Hepatocyte (in vitro differentiated cells): Measurements from ENCODE around the gene EDEM3. TPM values are rescaled to one million over a fixed set of nuclear protein-coding genes. Genes with fewer than 3 reads are reported as not detected.
"Not testable (repeated sequence)": the region's sequence is repeated elsewhere in the genome, so short reads cannot be mapped to it uniquely, and the experiment has no call there.

Experiments
- DNase-seq: peaks from one replicate; pipeline ENCODE4 v3.0.0-alpha.2; 2016; ENCODE audit warnings: low spot score
- H2AFZ ChIP-seq: fragments of 200-600 bp; sonication (generic); 2 replicates; pipeline ENCODE4 v1.6.0; 2016; ENCODE audit warnings: antibody characterized with exemption, mild to moderate bottlenecking
- H3K27ac ChIP-seq: fragments of 200-600 bp; sonication (generic); 2 replicates; pipeline ENCODE4 v1.5.1; 2016; ENCODE audit warnings: mild to moderate bottlenecking
- H3K27me3 ChIP-seq: fragments of 200-600 bp; sonication (generic); 2 replicates; pipeline ENCODE4 v1.6.1; 2016
- H3K36me3 ChIP-seq: fragments of 200-600 bp; sonication (generic); replicated peaks from 2 replicates; pipeline ENCODE4 v1.5.1; 2016; ENCODE audit warnings: low read depth; ENCODE audit not compliant: insufficient read depth
- H3K4me1 ChIP-seq: fragments of 200-600 bp; sonication (generic); 2 replicates; pipeline ENCODE4 v1.5.1; 2016; ENCODE audit warnings: mild to moderate bottlenecking, moderate library complexity; ENCODE audit not compliant: insufficient read depth
- H3K4me2 ChIP-seq: fragments of 200-600 bp; sonication (generic); 2 replicates; pipeline ENCODE4 v1.6.0; 2016
- H3K4me3 ChIP-seq: fragments of 200-600 bp; sonication (generic); 2 replicates; pipeline ENCODE4 v1.5.1; 2016; ENCODE audit warnings: mild to moderate bottlenecking
- H3K79me2 ChIP-seq: fragments of 200-600 bp; sonication (generic); 2 replicates; pipeline ENCODE4 v1.6.0; 2017; ENCODE audit warnings: mild to moderate bottlenecking
- H3K9me2 ChIP-seq: fragments of 200-600 bp; sonication (generic); replicated peaks from 2 replicates; pipeline ENCODE4 v1.6.0; 2017; ENCODE audit warnings: mild to moderate bottlenecking; ENCODE audit not compliant: insufficient read depth
- H3K9me3 ChIP-seq: fragments of 200-600 bp; sonication (generic); 2 replicates; pipeline ENCODE4 v1.5.1; 2016; ENCODE audit warnings: low read depth, mild to moderate bottlenecking
- H4K20me1 ChIP-seq: fragments of 200-600 bp; sonication (generic); 2 replicates; pipeline ENCODE4 v1.6.0; 2016; ENCODE audit warnings: mild to moderate bottlenecking; ENCODE audit not compliant: insufficient read depth, poor library complexity, severe bottlenecking
- CTCF ChIP-seq: fragments of 200-600 bp; sonication (generic); IDR thresholded peaks from 2 replicates; pipeline ENCODE4 v1.5.1; 2016; ENCODE audit warnings: antibody characterized with exemption, mild to moderate bottlenecking; ENCODE audit not compliant: poor library complexity
- EZH2 ChIP-seq: fragments of 200-600 bp; sonication (generic); IDR thresholded peaks from 2 replicates; pipeline ENCODE4 v1.6.1; 2016; ENCODE audit warnings: antibody characterized with exemption, mild to moderate bottlenecking, borderline replicate concordance
- EZH2phosphoT487 ChIP-seq: fragments of 200-600 bp; sonication (generic); IDR thresholded peaks from one replicate; pipeline ENCODE4 v1.6.1; 2018; ENCODE audit warnings: antibody characterized with exemption, mild to moderate bottlenecking, low read depth, moderate library complexity; ENCODE audit not compliant: unreplicated experiment, severe bottlenecking
- WGBS: methylation state at CpG from one replicate; pipeline ENCODE4 v1.1.6; 2016; ENCODE audit warnings: low lambda C conversion rate; ENCODE audit errors: missing lambda C conversion rate; 5-methylcytosine and 5-hydroxymethylcytosine counted together
- polyA plus RNA-seq: library from polyadenylated mRNA; unstranded; fragments of >200 nt; fragmentation: Nextera tagmentation; extraction: Ambion mirVana; gene quantifications from 2 replicates; pipeline ENCODE4 v1.2.1, GENCODE V29; 2016
- total RNA-seq: library from RNA; depleted of rRNA; stranded (reverse); fragments of >200 nt; gene quantifications from 2 replicates; pipeline ENCODE4 v1.2.3, GENCODE V29; 2014

Gene EDEM3
- total and polyA plus RNA-seq, 2 experiments from 2014 or later: 14.9 to 54.1 TPM

GRCh38 chr1:184767591-184767990 lies 12.9 kb upstream of the EDEM3 start:
- no peak for DNase-seq
- no peaks in the 10 kb centered on the region for H3K79me2 ChIP-seq
- H3K9me3 ChIP-seq: no peaks in the 10 kb centered on the region
- H3K9me2 ChIP-seq: no peaks in the 10 kb centered on the region
- TF ChIP-seq EZH2phosphoT487 (no peak), EZH2 (no peak), CTCF (no peak)
- H2AFZ ChIP-seq: no peak overlapping the region
- 95% methylated on average over 5 of the region's 5 CpGs for WGBS
- H4K20me1 ChIP-seq: no peaks in the 10 kb centered on the region
- no peaks in the 10 kb centered on the region for H3K27me3 ChIP-seq
- H3K4me1 ChIP-seq: no peaks in the 10 kb centered on the region
- H3K27ac ChIP-seq: no peak overlapping the region
- H3K36me3 ChIP-seq: no peaks in the 10 kb centered on the region
- H3K4me2 ChIP-seq: no peak overlapping the region
- no peak overlapping the region for H3K4me3 ChIP-seq

GRCh38 chr1:184764483-184764882 lies 9.8 kb upstream of the EDEM3 start:
- H3K4me1 ChIP-seq: peaks cover 1% of the 10 kb centered on the region
- no peaks in the 10 kb centered on the region for H3K27me3 ChIP-seq
- 95% methylated on average over 1 of the region's 1 CpG for WGBS
- H3K4me2 ChIP-seq: no peak overlapping the region
- H3K4me3 ChIP-seq: no peak overlapping the region
- DNase-seq: no peak
- no peaks in the 10 kb centered on the region for H3K79me2 ChIP-seq
- H3K36me3 ChIP-seq: no peaks in the 10 kb centered on the region
- no peaks in the 10 kb centered on the region for H3K9me3 ChIP-seq
- H3K9me2 ChIP-seq: no peaks in the 10 kb centered on the region
- no peak overlapping the region for H2AFZ ChIP-seq
- TF ChIP-seq EZH2 (no peak), CTCF (no peak), EZH2phosphoT487 (no peak)
- H3K27ac ChIP-seq: no peak overlapping the region
- no peaks in the 10 kb centered on the region for H4K20me1 ChIP-seq

- H3K4me2 ChIP-seq, H3K79me2 ChIP-seq, H3K27me3 ChIP-seq, H3K4me3 ChIP-seq, H4K20me1 ChIP-seq, H3K36me3 ChIP-seq, H3K9me2 ChIP-seq, DNase-seq, H2AFZ ChIP-seq, H3K4me1 ChIP-seq, H3K9me3 ChIP-seq, H3K27ac ChIP-seq: not testable (repeated sequence)
- WGBS: 95% methylated on average over 3 of the region's 3 CpGs
Measured at GRCh38 chr1:184763520-184763919, 8.9 kb upstream of the EDEM3 start.

GRCh38 chr1:184761969-184762485 lies 7.4 kb upstream of the EDEM3 start:
- DNase-seq: no peak
- no peaks in the 10 kb centered on the region for H3K27me3 ChIP-seq
- no peak overlapping the region for H3K4me3 ChIP-seq
- no peaks in the 10 kb centered on the region for H4K20me1 ChIP-seq
- TF ChIP-seq EZH2phosphoT487 (no peak), EZH2 (no peak), CTCF (no peak)
- no peak overlapping the region for H2AFZ ChIP-seq
- H3K79me2 ChIP-seq: no peaks in the 10 kb centered on the region
- peaks cover 4% of the 10 kb centered on the region for H3K4me1 ChIP-seq
- no peaks in the 10 kb centered on the region for H3K36me3 ChIP-seq
- H3K9me2 ChIP-seq: no peaks in the 10 kb centered on the region
- no peak overlapping the region for H3K4me2 ChIP-seq
- H3K27ac ChIP-seq: no peak overlapping the region
- H3K9me3 ChIP-seq: no peaks in the 10 kb centered on the region
- WGBS: 90% methylated on average over 4 of the region's 4 CpGs
